Measurements from ENCODE around the gene ABHD4.
A peak's percentile ranks its signal among the peaks of the same experiment; 100 is the strongest.
"Not testable (repeated sequence)": the region's sequence is repeated elsewhere in the genome, so short reads cannot be mapped to it uniquely, and the experiment has no call there.

ABHD4 gene

DNA sequence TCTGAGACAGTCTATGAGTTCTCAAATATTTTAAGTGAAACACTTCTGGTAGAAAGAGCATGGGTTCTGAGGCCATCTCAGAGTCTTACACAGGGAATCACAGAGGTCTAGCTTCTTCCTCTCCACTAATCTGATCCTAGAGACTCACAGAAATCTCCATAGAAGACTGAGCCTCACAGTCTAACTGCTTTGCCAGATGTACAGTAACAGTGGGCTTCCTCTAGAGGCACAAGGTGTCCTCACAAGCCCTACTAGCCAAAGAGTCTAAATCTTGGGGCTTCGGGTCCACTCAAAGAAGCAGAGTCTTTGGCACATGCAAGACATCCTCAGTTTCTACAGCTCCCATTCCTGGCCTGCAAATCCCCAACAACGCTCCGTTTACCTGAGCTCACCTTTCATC is 32.0 kb downstream of the ABHD4 start:
- DNase-seq, result no peak

DNA sequence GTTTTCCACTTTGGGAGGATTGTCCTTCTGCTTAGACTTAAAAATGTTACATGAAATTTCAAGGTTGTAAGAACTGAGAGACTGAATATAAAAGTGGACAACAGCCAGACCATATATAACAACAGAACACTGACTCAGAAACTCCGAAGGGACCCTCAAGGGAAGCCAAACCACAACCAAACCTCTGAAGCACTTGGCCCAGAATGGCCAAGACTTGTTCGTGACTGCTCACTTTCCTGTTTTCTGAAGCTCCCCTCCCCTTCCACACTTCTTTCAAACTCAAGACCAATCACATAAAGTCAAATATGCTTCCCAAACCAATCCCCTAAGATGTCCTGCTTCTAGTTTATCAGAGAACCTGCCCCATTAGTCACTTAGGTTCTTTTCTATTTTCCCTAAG is 32.4 kb downstream of the ABHD4 start:
- no peak for DNase-seq

DNA sequence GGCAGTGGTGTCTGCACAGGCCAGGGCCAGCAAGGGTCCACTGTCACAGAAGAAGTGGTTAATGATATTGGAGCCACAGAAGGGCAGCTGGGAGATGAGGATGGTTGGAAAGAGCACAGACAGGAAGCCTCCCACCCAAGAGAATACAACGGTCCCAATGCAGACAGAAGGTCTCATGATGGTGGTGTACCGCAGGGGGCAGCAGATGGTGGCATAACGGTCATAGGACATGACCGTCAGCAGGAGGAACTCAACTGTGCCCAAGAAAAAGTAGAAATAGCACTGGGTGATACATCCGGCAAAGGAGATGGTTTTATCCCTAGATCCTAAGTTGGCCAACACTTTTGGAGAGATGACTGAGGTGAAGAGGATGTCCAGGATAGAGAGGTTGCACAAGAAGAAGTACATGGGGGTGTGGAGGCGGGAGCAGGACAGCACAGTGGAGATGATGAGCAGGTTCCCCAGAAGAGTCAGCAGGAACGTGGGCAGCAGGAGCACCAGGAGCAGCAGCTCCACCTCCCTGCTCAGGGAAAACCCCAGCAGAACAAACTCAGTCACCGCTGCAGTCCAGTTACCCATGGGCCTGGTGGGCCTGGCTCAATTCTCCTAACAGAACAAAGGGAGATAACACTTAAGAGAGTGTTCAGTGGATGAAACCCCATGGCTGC is 36.3 kb downstream of the ABHD4 start:
- no peak for DNase-seq

- not testable (repeated sequence) for DNase-seq
These were observed 37.9 kb downstream of the ABHD4 start for GRCh38 chr14:22635980-22636379.

- no peak for DNase-seq
These were observed 42.1 kb downstream of the ABHD4 start for GRCh38 chr14:22640192-22640591.

- DNase-seq, result no peak
These were observed 43.7 kb downstream of the ABHD4 start for GRCh38 chr14:22641846-22642245.

GRCh38 chr14:22644305-22644635 is 46.2 kb downstream of the ABHD4 start, which contains the start of gene OR6J1:
Gene OR6J1, minus strand, starts transcription at chr14:22644352. Its CDS starts 9,541 bp downstream, at chr14:22634811.
- no peak for DNase-seq

- no peak for DNase-seq
These were observed 48.6 kb downstream of the ABHD4 start for GRCh38 chr14:22646570-22647254.

DNA sequence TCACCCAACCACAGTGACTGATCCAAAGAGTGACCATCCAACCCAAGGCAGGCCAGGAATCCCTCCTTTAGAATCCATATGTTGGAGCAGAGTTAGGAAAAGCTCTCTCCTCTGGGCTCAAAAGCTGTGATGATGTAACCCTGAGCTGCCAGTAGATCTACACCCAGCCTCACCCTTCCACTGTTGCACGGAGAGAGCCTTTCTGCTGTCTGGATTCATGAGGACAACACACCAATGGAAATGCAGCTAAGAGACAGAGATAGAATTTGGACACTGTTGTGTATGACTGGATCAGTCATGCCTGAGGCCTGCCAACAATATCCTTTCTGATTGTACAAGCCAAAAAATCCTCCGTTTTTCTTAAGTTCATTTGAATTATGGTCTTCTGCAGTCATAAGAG is 50.4 kb downstream of the ABHD4 start:
- no peak for DNase-seq

- no peak for DNase-seq
These were observed 52.1 kb downstream of the ABHD4 start for GRCh38 chr14:22650046-22650739.

DNA sequence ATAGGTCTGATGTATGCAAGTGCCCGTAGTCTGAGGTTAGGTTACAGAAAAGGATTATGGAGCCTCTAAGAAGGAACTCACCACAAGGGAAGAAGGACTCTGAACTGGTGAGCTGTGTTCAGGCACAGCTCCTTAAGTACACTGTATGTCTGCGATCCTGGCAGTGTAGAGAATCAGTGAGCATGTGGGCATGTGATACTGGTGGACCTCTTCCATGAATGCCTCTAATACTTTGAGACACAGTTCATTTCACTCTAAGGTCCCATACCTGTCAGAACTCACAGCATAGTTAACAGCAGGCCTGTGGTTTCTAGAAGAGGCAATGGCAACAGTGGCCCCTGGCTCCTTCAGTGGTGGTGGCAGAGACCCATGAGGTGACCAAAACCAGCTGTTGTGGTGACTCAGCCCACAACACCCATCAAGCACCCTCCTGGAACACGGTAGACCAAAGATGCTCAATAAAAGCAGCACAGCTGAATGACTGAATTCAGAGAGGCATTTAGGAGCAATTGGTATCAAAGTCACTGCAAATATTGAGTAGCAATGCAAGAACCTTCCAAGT is 52.9 kb downstream of the ABHD4 start:
- no peak for DNase-seq

DNA sequence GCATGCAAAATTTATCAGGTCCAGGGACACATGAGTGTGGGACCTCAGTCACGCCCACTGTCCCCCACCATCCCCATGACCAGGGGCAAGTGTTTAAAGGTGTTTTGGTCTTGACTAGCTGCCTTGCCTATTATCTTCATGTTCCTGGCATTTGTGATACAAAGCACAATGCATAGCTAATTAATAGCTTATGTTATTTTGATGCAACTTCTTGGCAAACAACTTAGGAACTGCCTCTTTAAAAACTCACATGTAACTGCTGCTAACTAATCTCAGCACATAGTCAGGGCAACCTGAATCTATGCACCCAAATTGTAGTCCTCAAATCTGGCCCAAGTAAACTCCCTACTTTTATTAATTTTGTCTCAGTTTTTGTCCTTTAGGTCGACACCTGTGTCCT is 53.5 kb downstream of the ABHD4 start:
- no peak for DNase-seq

GRCh38 chr14:22653012-22653621 is 55.0 kb downstream of the ABHD4 start:
- DNase-seq, result peak; percentile 37

DNA sequence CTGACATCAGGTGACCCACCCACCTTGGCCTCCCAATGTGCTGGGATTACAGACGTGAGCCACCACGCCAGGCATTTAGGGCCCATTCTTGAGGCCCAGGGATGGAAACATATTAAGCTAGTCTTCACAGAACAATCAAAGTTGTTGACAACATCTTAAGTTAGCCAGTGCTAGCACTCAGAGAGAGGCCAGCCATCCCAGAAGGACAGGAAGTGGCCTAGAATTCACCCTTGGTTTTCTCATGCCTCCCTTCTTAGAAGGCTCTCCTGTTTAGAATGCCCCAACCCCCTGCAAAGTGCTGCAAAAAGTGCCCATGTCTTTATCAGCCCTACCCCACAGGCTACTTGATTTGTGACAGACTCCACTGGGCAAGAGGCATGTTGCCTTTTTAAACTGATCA is 58.1 kb downstream of the ABHD4 start:
- DNase-seq, result no peak

- no peak for DNase-seq
These were observed 59.0 kb downstream of the ABHD4 start for GRCh38 chr14:22656945-22657731.

DNA sequence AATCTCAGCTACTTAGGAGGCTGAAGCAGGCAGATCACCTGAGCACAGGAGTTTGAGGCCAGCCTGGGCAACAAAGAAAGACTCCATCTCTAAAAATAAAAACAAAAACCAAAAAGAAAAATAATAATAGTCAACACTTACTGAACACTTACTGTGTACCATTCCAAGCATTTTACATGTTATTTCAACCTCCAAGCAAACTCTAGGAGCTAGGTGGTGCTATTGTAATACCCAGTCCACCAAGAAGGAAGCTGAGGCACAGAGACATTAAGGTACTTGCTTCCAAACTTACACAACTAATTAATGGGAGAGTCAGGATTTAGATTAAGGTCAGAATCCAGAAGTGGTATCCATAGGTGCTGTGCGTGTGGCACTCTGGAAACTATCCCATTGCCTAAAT is 59.8 kb downstream of the ABHD4 start:
- DNase-seq, result peak; percentile 68

- no peak for DNase-seq
These were observed 60.8 kb downstream of the ABHD4 start for GRCh38 chr14:22658946-22659345.

- DNase-seq, result no peak
These were observed 62.6 kb downstream of the ABHD4 start for GRCh38 chr14:22660654-22661053.
